A673 (cell line): ENCODE measurements around the gene TPO.

ENCODE experiments used
- EZH2 ChIP-seq: fragments of 200-600 bp; sonication (generic); IDR thresholded peaks from 2 replicates; pipeline ENCODE4 v1.6.1; 2017; ENCODE audit warnings: borderline replicate concordance, low read depth, mild to moderate bottlenecking, mixed read lengths, antibody characterized with exemption, low read length; ENCODE audit not compliant: poor library complexity, severe bottlenecking
- TF ChIP-seq, protein P1 (sequence below): fragments of 300-800, 200-600 bp; sonication (generic); conservative IDR thresholded peaks from 2 replicates; pipeline ENCODE4 v1.5.1; 2017; ENCODE audit warnings: low read depth, mild to moderate bottlenecking, antibody characterized with exemption, low read length, moderate library complexity, mixed read lengths

DNA sequence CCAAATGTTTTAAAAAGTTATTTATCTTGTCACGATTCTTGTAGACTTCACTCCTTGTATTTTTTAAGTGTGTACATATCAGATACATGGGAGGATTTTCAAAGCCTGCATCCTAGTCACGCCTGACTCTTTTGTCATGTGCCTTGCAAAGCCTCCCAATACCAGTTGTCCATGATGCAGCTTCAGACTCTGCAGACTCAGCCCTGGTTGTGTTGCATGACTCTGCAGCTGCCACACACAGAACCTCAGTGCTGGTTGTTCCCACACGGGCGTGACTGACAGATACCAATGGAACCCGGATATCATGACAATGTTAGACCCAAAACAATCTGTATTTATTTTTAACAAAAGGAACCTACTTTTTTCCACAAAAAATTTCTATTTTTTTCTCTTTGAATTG, 38.2 kb downstream of the TPO start:
- TF ChIP-seq, protein P1, sequence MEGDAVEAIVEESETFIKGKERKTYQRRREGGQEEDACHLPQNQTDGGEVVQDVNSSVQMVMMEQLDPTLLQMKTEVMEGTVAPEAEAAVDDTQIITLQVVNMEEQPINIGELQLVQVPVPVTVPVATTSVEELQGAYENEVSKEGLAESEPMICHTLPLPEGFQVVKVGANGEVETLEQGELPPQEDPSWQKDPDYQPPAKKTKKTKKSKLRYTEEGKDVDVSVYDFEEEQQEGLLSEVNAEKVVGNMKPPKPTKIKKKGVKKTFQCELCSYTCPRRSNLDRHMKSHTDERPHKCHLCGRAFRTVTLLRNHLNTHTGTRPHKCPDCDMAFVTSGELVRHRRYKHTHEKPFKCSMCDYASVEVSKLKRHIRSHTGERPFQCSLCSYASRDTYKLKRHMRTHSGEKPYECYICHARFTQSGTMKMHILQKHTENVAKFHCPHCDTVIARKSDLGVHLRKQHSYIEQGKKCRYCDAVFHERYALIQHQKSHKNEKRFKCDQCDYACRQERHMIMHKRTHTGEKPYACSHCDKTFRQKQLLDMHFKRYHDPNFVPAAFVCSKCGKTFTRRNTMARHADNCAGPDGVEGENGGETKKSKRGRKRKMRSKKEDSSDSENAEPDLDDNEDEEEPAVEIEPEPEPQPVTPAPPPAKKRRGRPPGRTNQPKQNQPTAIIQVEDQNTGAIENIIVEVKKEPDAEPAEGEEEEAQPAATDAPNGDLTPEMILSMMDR: no peak
- TF ChIP-seq EZH2: no peak
